ENCODE results near the gene DNM2.

Gene DNM2

GRCh38 chr19:10816691-10817090 lies 98.8 kb downstream of the DNM2 start:
- Histone ChIP-seq H3K4me1 (ENCODE audit: control insufficient read depth in 1 of 2, insufficient read depth in 2 of 2, low read length in 2 of 2) (peaks cover 4 to 8% of the 10 kb centered on the region in 2 experiments), H3K4me3 (ENCODE audit: low read depth, low read length) (no peak overlapping the region), H2AK5ac (ENCODE audit: low read length) (no peak overlapping the region), H3K9me3 (ENCODE audit: insufficient read depth, low read depth, low read length) (peaks cover 2% of the 10 kb centered on the region), H3K4ac (ENCODE audit: low read depth, low read length) (no peak overlapping the region), H4K8ac (ENCODE audit: low read depth, low read length) (no peak overlapping the region), H2BK12ac (ENCODE audit: low read length) (no peak overlapping the region), H3K79me1 (ENCODE audit: low read length) (no peaks in the 10 kb centered on the region), H3K18ac (ENCODE audit: low read length) (no peak overlapping the region), H2BK120ac (ENCODE audit: insufficient read depth, low read length, poor library complexity) (no peak overlapping the region), H4K91ac (ENCODE audit: low read depth, low read length) (no peak overlapping the region), H3K9ac (ENCODE audit: low read length) (no peak overlapping the region), H3K27ac (ENCODE audit: low read depth, low read length) (no peak overlapping the region), H3K4me2 (ENCODE audit: low read length) (no peak overlapping the region), H3K79me2 (ENCODE audit: control insufficient read depth, insufficient read depth, low read length, poor library complexity) (no peaks in the 10 kb centered on the region), H4K12ac (ENCODE audit: low read depth, low read length) (no peak overlapping the region), H3K27me3 (ENCODE audit: insufficient read depth, low read length) (no peaks in the 10 kb centered on the region), H3K36me3 (ENCODE audit: control insufficient read depth in 1 of 2, insufficient read depth in 2 of 2, low read length in 2 of 2) (peaks cover 54 to 67% of the 10 kb centered on the region in 2 experiments), H3K23ac (ENCODE audit: low read length) (no peak overlapping the region), H2BK5ac (ENCODE audit: low read depth, low read length, poor library complexity) (no peak overlapping the region), H2AFZ (ENCODE audit: insufficient read depth, low read length, poor library complexity) (no peak overlapping the region), H3K14ac (ENCODE audit: low read length) (no peak overlapping the region)
- DNase-seq: no peak
- WGBS (ENCODE audit: extremely low coverage, insufficient coverage, insufficient read length): no CpG with 5 or more reads among the region's 11 CpGs

- Histone ChIP-seq H2BK12ac (ENCODE audit: low read length) (no peak overlapping the region), H3K9ac (ENCODE audit: low read length) (no peak overlapping the region)
- no CpG with 5 or more reads among the region's 42 CpGs for WGBS (ENCODE audit: extremely low coverage, insufficient coverage, insufficient read length)
Observed at GRCh38 chr19:10817291-10818038, 99.6 kb downstream of the DNM2 start.

DNA sequence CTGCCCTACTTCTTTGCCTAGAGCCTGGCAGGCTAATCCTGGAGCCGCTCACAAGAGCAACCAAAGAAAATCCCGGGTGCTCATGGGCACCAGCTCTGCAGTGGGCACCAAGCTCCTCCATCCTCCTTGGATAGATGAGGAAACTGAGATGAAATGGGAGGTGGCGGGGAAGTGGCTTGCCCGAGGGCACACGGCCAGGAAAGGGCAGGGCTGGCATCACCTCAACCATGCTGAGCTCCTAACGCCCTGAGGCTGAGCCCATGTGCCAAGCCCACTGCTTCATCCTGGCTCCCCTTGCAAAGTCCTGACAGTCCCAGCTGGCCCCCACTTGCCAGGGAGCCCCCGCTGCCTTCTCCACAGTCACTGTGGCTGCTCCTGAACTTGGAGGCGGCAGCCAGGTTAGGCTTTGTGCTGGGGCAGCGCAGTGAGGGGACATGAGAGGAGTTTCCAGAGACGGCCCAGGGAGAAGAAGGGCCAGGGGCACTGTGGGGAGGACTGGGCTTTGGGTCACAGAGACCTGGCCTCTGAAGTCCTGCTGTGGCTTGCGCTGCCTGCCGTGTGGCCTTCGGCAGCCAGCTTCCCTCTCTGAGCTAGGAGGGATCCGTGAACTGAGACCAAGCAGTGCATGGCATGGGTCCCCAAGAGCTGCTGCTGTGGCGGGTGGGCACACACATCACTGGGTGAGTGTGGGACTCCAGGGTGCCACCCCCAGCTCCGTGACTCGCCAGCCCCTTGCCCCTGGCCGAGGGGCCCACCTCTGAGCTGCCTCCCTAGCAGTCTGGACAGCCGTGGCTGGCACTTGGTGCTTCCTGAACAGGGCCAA lies 100.6 kb downstream of the DNM2 start:
- Histone ChIP-seq H4K12ac (ENCODE audit: low read depth, low read length) (peak overlapping the region; percentile 20), H3K4ac (ENCODE audit: low read depth, low read length) (no peak overlapping the region), H3K4me2 (ENCODE audit: low read length) (no peak overlapping the region), H3K4me1 (ENCODE audit: control insufficient read depth in 1 of 2, insufficient read depth in 2 of 2, low read length in 2 of 2) (peaks cover 0 to 2% of the 10 kb centered on the region in 2 experiments), H2AK5ac (ENCODE audit: low read length) (no peak overlapping the region), H4K8ac (ENCODE audit: low read depth, low read length) (no peak overlapping the region), H3K79me1 (ENCODE audit: low read length) (no peaks in the 10 kb centered on the region), H2AFZ (ENCODE audit: insufficient read depth, low read length, poor library complexity) (no peak overlapping the region), H2BK12ac (ENCODE audit: low read length) (no peak overlapping the region), H3K27me3 (ENCODE audit: insufficient read depth, low read length) (no peaks in the 10 kb centered on the region), H3K27ac (ENCODE audit: low read depth, low read length) (no peak overlapping the region), H3K36me3 (ENCODE audit: control insufficient read depth in 1 of 2, insufficient read depth in 2 of 2, low read length in 2 of 2) (peaks cover 55 to 64% of the 10 kb centered on the region in 2 experiments), H3K14ac (ENCODE audit: low read length) (no peak overlapping the region), H3K9me3 (ENCODE audit: insufficient read depth, low read depth, low read length) (peaks cover 3% of the 10 kb centered on the region), H3K79me2 (ENCODE audit: control insufficient read depth, insufficient read depth, low read length, poor library complexity) (no peaks in the 10 kb centered on the region), H3K4me3 (ENCODE audit: low read depth, low read length) (no peak overlapping the region), H3K9ac (ENCODE audit: low read length) (no peak overlapping the region), H3K23ac (ENCODE audit: low read length) (no peak overlapping the region), H3K18ac (ENCODE audit: low read length) (no peak overlapping the region), H2BK120ac (ENCODE audit: insufficient read depth, low read length, poor library complexity) (no peak overlapping the region), H4K91ac (ENCODE audit: low read depth, low read length) (no peak overlapping the region), H2BK5ac (ENCODE audit: low read depth, low read length, poor library complexity) (no peak overlapping the region)
- no CpG with 5 or more reads among the region's 19 CpGs for WGBS (ENCODE audit: extremely low coverage, insufficient coverage, insufficient read length)
- DNase-seq: no peak

More at GRCh38 chr19:10817291-10818038, 99.6 kb downstream of the DNM2 start:
- no peak overlapping the region for H3K14ac ChIP-seq (ENCODE audit: low read length)
- H2AK5ac ChIP-seq (ENCODE audit: low read length): no peak overlapping the region
- H3K4me3 ChIP-seq (ENCODE audit: low read depth, low read length): no peak overlapping the region
- H3K23ac ChIP-seq (ENCODE audit: low read length): no peak overlapping the region
- no peak overlapping the region for H4K91ac ChIP-seq (ENCODE audit: low read depth, low read length)
- no peak overlapping the region for H3K18ac ChIP-seq (ENCODE audit: low read length)
- peaks cover 4 to 8% of the 10 kb centered on the region in 2 experiments for H3K4me1 ChIP-seq (ENCODE audit: control insufficient read depth in 1 of 2, insufficient read depth in 2 of 2, low read length in 2 of 2)
- H2BK120ac ChIP-seq (ENCODE audit: insufficient read depth, low read length, poor library complexity): no peak overlapping the region
- no peak overlapping the region for H2AFZ ChIP-seq (ENCODE audit: insufficient read depth, low read length, poor library complexity)
- H4K12ac ChIP-seq (ENCODE audit: low read depth, low read length): no peak overlapping the region
- H3K4ac ChIP-seq (ENCODE audit: low read depth, low read length): no peak overlapping the region
- no peak overlapping the region for H3K4me2 ChIP-seq (ENCODE audit: low read length)
- DNase-seq: peak in 1 of 2 donors; percentile 46
- H4K8ac ChIP-seq (ENCODE audit: low read depth, low read length): no peak overlapping the region
- peaks cover 53 to 66% of the 10 kb centered on the region in 2 experiments for H3K36me3 ChIP-seq (ENCODE audit: control insufficient read depth in 1 of 2, insufficient read depth in 2 of 2, low read length in 2 of 2)
- peaks cover 4% of the 10 kb centered on the region for H3K9me3 ChIP-seq (ENCODE audit: insufficient read depth, low read depth, low read length)
- H3K27me3 ChIP-seq (ENCODE audit: insufficient read depth, low read length): no peaks in the 10 kb centered on the region
- no peaks in the 10 kb centered on the region for H3K79me1 ChIP-seq (ENCODE audit: low read length)
- H3K27ac ChIP-seq (ENCODE audit: low read depth, low read length): no peak overlapping the region
- no peaks in the 10 kb centered on the region for H3K79me2 ChIP-seq (ENCODE audit: control insufficient read depth, insufficient read depth, low read length, poor library complexity)
- H2BK5ac ChIP-seq (ENCODE audit: low read depth, low read length, poor library complexity): no peak overlapping the region

DNA sequence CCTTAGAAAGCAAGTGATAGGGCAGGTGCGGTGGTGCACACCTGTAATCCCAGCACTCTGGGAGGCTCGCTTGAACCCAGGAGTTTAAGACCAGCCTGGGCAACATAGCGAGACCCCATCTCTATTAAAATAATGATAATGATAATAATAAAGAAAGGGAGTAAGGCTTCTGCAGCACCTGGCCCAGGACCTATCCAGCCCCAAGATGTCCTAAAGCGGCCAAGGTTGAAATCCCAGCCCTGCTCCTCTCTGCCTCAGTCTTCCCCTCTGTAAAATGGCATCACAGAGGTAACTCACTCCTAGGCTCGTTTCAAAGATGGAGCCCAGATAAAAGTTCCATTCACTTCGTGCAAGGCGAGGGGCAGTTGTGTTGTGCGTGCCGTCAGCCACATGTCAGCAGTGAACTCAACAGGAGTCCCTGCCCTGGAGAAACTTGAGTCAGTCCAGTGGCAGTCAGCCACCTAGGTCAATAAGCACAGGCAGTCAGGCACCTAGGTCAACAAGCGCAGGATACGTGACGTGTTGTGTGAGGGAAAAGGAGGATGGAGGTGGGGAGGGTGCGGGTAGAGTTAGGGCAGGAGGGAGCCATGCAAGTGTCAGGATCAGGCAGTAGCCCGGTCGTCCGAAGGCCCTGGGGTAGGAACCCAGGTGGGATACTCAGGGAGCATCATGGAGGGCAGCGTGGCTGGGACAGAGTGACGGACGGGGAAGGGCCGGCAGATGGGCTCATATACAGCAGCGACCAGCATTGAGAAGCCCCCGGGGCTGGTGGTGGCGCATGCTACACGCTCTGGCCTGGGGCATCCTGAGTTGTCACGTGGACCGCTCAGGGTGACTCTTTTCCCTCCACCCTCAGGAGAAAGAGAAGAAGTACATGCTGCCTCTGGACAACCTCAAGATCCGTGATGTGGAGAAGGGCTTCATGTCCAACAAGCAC lies 101.5 kb downstream of the DNM2 start:
- Histone ChIP-seq H3K9me3 (ENCODE audit: insufficient read depth, low read depth, low read length) (peaks cover 3% of the 10 kb centered on the region), H4K12ac (ENCODE audit: low read depth, low read length) (peak overlapping the region; percentile 22), H3K23ac (ENCODE audit: low read length) (no peak overlapping the region), H3K9ac (ENCODE audit: low read length) (no peak overlapping the region), H2BK12ac (ENCODE audit: low read length) (no peak overlapping the region), H3K79me1 (ENCODE audit: low read length) (no peaks in the 10 kb centered on the region), H3K4me3 (ENCODE audit: low read depth, low read length) (no peak overlapping the region), H3K14ac (ENCODE audit: low read length) (no peak overlapping the region), H3K79me2 (ENCODE audit: control insufficient read depth, insufficient read depth, low read length, poor library complexity) (no peaks in the 10 kb centered on the region), H2AFZ (ENCODE audit: insufficient read depth, low read length, poor library complexity) (no peak overlapping the region), H4K8ac (ENCODE audit: low read depth, low read length) (no peak overlapping the region), H3K4ac (ENCODE audit: low read depth, low read length) (no peak overlapping the region), H2BK120ac (ENCODE audit: insufficient read depth, low read length, poor library complexity) (no peak overlapping the region), H3K27me3 (ENCODE audit: insufficient read depth, low read length) (no peaks in the 10 kb centered on the region), H3K4me1 (ENCODE audit: control insufficient read depth in 1 of 2, insufficient read depth in 2 of 2, low read length in 2 of 2) (peaks cover 0 to 2% of the 10 kb centered on the region in 2 experiments), H2AK5ac (ENCODE audit: low read length) (no peak overlapping the region), H3K27ac (ENCODE audit: low read depth, low read length) (no peak overlapping the region), H3K18ac (ENCODE audit: low read length) (no peak overlapping the region), H3K4me2 (ENCODE audit: low read length) (no peak overlapping the region), H4K91ac (ENCODE audit: low read depth, low read length) (no peak overlapping the region), H2BK5ac (ENCODE audit: low read depth, low read length, poor library complexity) (no peak overlapping the region), H3K36me3 (ENCODE audit: control insufficient read depth in 1 of 2, insufficient read depth in 2 of 2, low read length in 2 of 2) (peaks cover 62 to 73% of the 10 kb centered on the region in 2 experiments)
- WGBS (ENCODE audit: extremely low coverage, insufficient coverage, insufficient read length): 100% methylated on average over 4 of the region's 27 CpGs
- peak; percentile 93 for DNase-seq
